Measurements from ENCODE around the gene HEXIM1. TPM values are rescaled to one million over a fixed set of nuclear protein-coding genes. Genes with fewer than 3 reads are reported as not detected.

HEXIM1 gene
- total RNA-seq, 2 donors from 2014 or later = 34.9 to 89.1 TPM

GRCh38 chr17:45162025-45162687 lies 13.9 kb downstream of the HEXIM1 start:
- Histone ChIP-seq H3K27ac (peak overlapping the region; percentile 57 to 62), H3K4me3 (peak overlapping the region; percentile 58), H3K9me3 (no peaks in the 10 kb centered on the region), H3K4me1 (ENCODE audit: control insufficient read depth in 1 of 2, low read depth in 2 of 2) (peaks cover 29 to 43% of the 10 kb centered on the region in 2 donors), H3K27me3 (replicated peaks; ENCODE audit: insufficient read depth) (no peaks in the 10 kb centered on the region), H3K36me3 (no peaks in the 10 kb centered on the region)
- DNase-seq (ENCODE audit: low spot score) (no peak), ATAC-seq (ENCODE audit: insufficient number of reproducible peaks, low FRiP score, low read depth) (no peak)
- no peak for TF ChIP-seq CTCF (IDR thresholded peaks at IDR 0.05)

- ATAC-seq (ENCODE audit: insufficient number of reproducible peaks, low FRiP score, low read depth) (no peak), DNase-seq (ENCODE audit: low spot score) (no peak)
- Histone ChIP-seq H3K9me3 (no peaks in the 10 kb centered on the region), H3K27ac (no peak overlapping the region), H3K36me3 (no peaks in the 10 kb centered on the region), H3K4me1 (ENCODE audit: control insufficient read depth in 1 of 2, low read depth in 2 of 2) (peaks cover 5 to 17% of the 10 kb centered on the region in 2 donors), H3K27me3 (replicated peaks; ENCODE audit: insufficient read depth) (no peaks in the 10 kb centered on the region), H3K4me3 (no peak overlapping the region)
- no peak for TF ChIP-seq CTCF (IDR thresholded peaks at IDR 0.05)
Measured at GRCh38 chr17:45164734-45165269, 16.5 kb downstream of the HEXIM1 start.

GRCh38 chr17:45168991-45169752 lies 20.9 kb downstream of the HEXIM1 start:
- Histone ChIP-seq H3K36me3 (no peaks in the 10 kb centered on the region), H3K4me1 (ENCODE audit: control insufficient read depth in 1 of 2, low read depth in 2 of 2) (peaks cover 13 to 36% of the 10 kb centered on the region in 2 donors), H3K4me3 (no peak overlapping the region), H3K27ac (peak overlapping the region in 1 of 2 donors; percentile 100), H3K27me3 (replicated peaks; ENCODE audit: insufficient read depth) (no peaks in the 10 kb centered on the region), H3K9me3 (no peaks in the 10 kb centered on the region)
- no peak for TF ChIP-seq CTCF (IDR thresholded peaks at IDR 0.05)
- ATAC-seq (ENCODE audit: insufficient number of reproducible peaks, low FRiP score, low read depth) (no peak), DNase-seq (ENCODE audit: low spot score) (no peak)

GRCh38 chr17:45170280-45170930 lies 22.1 kb downstream of the HEXIM1 start:
- Histone ChIP-seq H3K27me3 (replicated peaks; ENCODE audit: insufficient read depth) (no peaks in the 10 kb centered on the region), H3K9me3 (no peaks in the 10 kb centered on the region), H3K4me3 (peak overlapping the region; percentile 81), H3K27ac (peak overlapping the region; percentile 97 to 100), H3K36me3 (no peaks in the 10 kb centered on the region), H3K4me1 (ENCODE audit: control insufficient read depth in 1 of 2, low read depth in 2 of 2) (peaks cover 13 to 36% of the 10 kb centered on the region in 2 donors)
- ATAC-seq (ENCODE audit: insufficient number of reproducible peaks, low FRiP score, low read depth) (no peak), DNase-seq (ENCODE audit: low spot score) (no peak)
- TF ChIP-seq CTCF (IDR thresholded peaks at IDR 0.05) = no peak

- Histone ChIP-seq H3K4me3 (peak overlapping the region; percentile 81), H3K36me3 (no peaks in the 10 kb centered on the region), H3K4me1 (ENCODE audit: control insufficient read depth in 1 of 2, low read depth in 2 of 2) (peaks cover 15 to 39% of the 10 kb centered on the region in 2 donors), H3K27ac (peak overlapping the region; percentile 97 to 100), H3K27me3 (replicated peaks; ENCODE audit: insufficient read depth) (no peaks in the 10 kb centered on the region), H3K9me3 (no peaks in the 10 kb centered on the region)
- DNase-seq (ENCODE audit: low spot score) (peak; percentile 65), ATAC-seq (ENCODE audit: insufficient number of reproducible peaks, low FRiP score, low read depth) (peak; percentile 51)
- TF ChIP-seq CTCF (IDR thresholded peaks at IDR 0.05) = no peak
Measured at GRCh38 chr17:45170931-45171337, 22.7 kb downstream of the HEXIM1 start.

Measured in thoracic aorta (tissue), 2 donors.